Fibroblast of lung (primary cell): ENCODE results near the gene AKR1E2.

Experiments used
- EZH2 ChIP-seq: IDR thresholded peaks from 2 replicates; pipeline ENCODE4 v1.5.1; 2012; ENCODE audit warnings: low read length, control low read depth, mild to moderate bottlenecking; ENCODE audit errors: missing control alignments
- TF ChIP-seq, protein P1 (sequence below), 2 donors: IDR thresholded peaks in 1 of 2; conservative IDR thresholded peaks in 1 of 2; 1 replicate in 1 of 2; 2 replicates in 1 of 2; pipeline ENCODE4 v1.5.1; 2011 to 2012; ENCODE audit warnings: low read length in 2 of 2, control low read depth in 1 of 2, inconsistent platforms in 1 of 2, low read depth in 1 of 2, mild to moderate bottlenecking in 1 of 2

- TF ChIP-seq, protein P1, sequence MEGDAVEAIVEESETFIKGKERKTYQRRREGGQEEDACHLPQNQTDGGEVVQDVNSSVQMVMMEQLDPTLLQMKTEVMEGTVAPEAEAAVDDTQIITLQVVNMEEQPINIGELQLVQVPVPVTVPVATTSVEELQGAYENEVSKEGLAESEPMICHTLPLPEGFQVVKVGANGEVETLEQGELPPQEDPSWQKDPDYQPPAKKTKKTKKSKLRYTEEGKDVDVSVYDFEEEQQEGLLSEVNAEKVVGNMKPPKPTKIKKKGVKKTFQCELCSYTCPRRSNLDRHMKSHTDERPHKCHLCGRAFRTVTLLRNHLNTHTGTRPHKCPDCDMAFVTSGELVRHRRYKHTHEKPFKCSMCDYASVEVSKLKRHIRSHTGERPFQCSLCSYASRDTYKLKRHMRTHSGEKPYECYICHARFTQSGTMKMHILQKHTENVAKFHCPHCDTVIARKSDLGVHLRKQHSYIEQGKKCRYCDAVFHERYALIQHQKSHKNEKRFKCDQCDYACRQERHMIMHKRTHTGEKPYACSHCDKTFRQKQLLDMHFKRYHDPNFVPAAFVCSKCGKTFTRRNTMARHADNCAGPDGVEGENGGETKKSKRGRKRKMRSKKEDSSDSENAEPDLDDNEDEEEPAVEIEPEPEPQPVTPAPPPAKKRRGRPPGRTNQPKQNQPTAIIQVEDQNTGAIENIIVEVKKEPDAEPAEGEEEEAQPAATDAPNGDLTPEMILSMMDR (conservative IDR thresholded peaks at IDR 0.05 in 1 of 2, IDR thresholded peaks at IDR 0.05 in 1 of 2; ENCODE audit: low read depth in 1 of 2, low read length in 2 of 2): no peak
- no peak for TF ChIP-seq EZH2
Measured at GRCh38 chr10:4840151-4840550, 14.1 kb downstream of the AKR1E2 start.
